NCI-H526 (cell line): ENCODE data around the gene MGMT.

ENCODE experiments used
- DNase-seq, 2 experiments: peaks; one replicate each; lab custom pipeline; 2025; lab: John Stamatoyannopoulos, UW

MGMT gene

GRCh38 chr10:129495256-129495655 lies 28.2 kb downstream of the MGMT start:
- DNase-seq, result no peak

- DNase-seq, result no peak
Observed at GRCh38 chr10:129495698-129496097, 28.7 kb downstream of the MGMT start.

- no peak for DNase-seq
Observed at GRCh38 chr10:129497013-129497412, 30.0 kb downstream of the MGMT start.

GRCh38 chr10:129498680-129499079 lies 31.6 kb downstream of the MGMT start:
- no peak for DNase-seq

- DNase-seq, result peak; percentile 60 to 61
Observed at GRCh38 chr10:129500617-129501339, 33.7 kb downstream of the MGMT start.

- peak; percentile 56 to 84 for DNase-seq
Observed at GRCh38 chr10:129501652-129502436, 34.8 kb downstream of the MGMT start.

- DNase-seq, result no peak
Observed at GRCh38 chr10:129502448-129502847, 35.4 kb downstream of the MGMT start.

GRCh38 chr10:129505500-129506075 lies 38.5 kb downstream of the MGMT start:
- no peak for DNase-seq

GRCh38 chr10:129506101-129506797 lies 39.2 kb downstream of the MGMT start:
- DNase-seq, result no peak

- no peak for DNase-seq
Observed at GRCh38 chr10:129507216-129507889, 40.3 kb downstream of the MGMT start.

GRCh38 chr10:129509155-129509554 lies 42.1 kb downstream of the MGMT start:
- no peak for DNase-seq

GRCh38 chr10:129509835-129510234 lies 42.8 kb downstream of the MGMT start:
- DNase-seq, result no peak

GRCh38 chr10:129511086-129511485 lies 44.0 kb downstream of the MGMT start:
- DNase-seq, result no peak

- DNase-seq, result no peak
Observed at GRCh38 chr10:129511758-129512157, 44.7 kb downstream of the MGMT start.

GRCh38 chr10:129513312-129513711 lies 46.3 kb downstream of the MGMT start:
- no peak for DNase-seq

- DNase-seq, result no peak
Observed at GRCh38 chr10:129514568-129515451, 47.8 kb downstream of the MGMT start.

GRCh38 chr10:129516846-129517679 lies 50.0 kb downstream of the MGMT start:
- no peak for DNase-seq

GRCh38 chr10:129517680-129518057 lies 50.6 kb downstream of the MGMT start:
- no peak for DNase-seq

- DNase-seq, result no peak
Observed at GRCh38 chr10:129518793-129519192, 51.8 kb downstream of the MGMT start.
